GM03348 (cell line): ENCODE data around the gene PRC1.
A peak's percentile ranks its signal among the peaks of the same experiment; 100 is the strongest.

Experiments used
- DNase-seq: peaks from one replicate; pipeline ENCODE4 v3.0.0; 2012; ENCODE audit warnings: low spot score

PRC1 gene

DNA sequence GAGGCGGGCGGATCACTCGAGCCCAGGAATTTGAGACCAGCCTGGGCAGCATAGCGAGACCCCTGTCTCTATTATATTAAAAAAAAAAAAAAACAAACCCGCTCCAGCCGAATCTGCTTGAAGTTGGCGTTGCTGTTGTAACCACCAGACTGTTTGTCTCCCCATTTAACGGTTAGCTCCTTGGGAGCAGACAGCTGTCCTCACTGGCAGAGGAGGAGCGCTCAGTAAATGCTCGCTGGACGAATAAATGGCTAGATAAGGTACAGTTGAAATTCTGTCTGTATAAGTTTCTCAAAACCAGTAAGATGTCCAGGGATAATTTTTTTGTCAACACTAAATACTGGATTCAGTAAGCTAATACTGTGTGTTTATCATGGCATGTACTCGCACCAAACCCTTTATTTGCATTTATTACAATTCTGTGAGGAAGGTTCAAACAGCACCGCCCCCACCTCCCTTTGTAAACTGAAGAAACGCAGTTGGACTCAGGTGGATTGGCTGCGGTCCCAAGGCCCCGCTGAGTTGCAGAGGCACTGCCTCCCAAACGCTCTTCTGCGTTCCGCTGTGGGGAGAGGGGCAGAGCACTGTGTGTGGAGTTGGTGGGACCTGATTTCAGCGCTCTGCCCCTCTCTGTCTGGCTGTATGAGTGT, 38.6 kb downstream of the PRC1 start:
- DNase-seq, result no peak

DNA sequence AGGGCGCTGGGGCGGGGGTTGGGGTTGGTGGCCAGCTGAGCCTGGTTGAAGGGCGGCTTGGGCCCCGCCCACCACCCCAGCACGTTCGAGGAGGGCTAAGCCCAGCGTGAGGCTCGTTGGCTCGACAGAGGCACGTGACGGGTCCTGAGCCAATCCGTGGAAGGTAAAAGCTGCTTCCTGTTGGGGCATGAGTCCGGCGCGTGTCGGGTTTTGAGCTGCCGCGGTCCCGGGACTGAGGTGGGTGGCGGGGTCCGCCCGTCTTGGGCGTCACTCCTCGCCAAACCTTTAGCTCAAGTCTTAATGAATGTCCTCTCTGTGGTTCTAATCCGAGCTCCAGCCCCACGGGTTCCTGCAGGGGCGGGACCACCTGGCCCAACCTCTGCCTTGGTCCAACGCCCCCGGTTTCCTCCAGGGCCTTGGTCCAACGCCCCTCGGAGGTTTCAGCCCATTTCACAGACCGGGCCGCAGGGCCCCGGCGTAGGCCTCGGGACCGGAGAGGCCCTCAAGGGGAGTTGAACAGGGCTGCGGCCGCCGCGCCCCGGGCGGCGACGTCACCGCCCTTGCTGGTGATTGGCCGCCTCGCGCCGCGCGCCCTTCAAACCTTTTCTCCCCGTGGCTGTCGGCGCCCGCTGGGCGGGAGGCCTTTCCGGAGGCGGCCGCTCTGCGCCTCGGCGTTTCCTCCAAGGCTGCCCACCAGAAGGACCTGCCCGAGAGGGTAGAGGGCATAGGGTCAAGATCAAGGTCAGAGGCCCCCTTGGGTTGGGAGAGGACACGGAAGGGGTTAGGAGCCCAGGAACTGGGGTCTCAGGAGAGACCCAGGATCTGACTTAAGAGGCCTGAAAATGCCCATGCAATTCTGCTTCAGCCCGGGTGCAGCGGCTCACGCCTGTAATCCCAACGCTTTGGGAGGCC, 39.4 kb downstream of the PRC1 start, which contains the start of gene RCCD1:
Gene RCCD1 (plus strand): TSS at position 173 of the 912 bp plus-strand sequence. CDS start 1,851 bp downstream, outside the sequence.
- DNase-seq, result peak; percentile 98

DNA sequence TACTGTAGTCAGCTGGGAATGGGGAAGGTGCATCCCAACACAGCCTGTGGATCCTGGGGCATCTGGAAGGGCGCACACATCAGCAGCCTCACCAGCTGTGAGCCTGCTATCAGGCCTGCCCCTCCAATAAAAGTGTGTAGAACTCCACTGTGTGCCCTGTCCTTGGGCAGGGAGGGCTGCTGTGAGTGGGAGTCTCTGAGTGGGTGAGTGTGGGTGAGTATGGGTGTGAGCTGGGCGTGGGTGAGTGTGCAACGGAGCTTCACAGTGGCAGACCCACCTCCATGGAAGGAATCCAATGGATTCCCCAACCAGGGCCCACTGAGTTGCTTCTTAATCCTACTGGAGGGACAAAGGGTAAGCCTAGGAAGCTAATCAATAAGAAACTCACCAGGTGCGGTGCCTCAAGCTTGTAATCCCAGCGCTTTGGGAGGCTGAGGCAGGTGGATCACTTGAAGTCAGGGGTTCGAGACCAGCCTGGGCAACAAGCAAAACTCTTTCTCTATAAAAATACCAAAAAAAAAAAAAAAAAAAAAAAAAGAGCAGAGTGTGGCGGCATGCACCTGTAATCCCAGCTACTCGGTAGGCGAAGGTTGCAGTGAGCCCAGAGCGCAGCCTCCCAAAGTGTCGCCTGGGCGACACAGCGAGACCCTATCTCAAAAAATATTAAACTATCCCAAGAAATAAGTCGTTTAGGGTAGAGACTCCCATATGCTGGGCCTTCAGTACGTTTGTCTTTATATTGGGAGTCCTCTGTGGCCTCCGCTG, 40.2 kb downstream of the PRC1 start:
- no peak for DNase-seq

DNA sequence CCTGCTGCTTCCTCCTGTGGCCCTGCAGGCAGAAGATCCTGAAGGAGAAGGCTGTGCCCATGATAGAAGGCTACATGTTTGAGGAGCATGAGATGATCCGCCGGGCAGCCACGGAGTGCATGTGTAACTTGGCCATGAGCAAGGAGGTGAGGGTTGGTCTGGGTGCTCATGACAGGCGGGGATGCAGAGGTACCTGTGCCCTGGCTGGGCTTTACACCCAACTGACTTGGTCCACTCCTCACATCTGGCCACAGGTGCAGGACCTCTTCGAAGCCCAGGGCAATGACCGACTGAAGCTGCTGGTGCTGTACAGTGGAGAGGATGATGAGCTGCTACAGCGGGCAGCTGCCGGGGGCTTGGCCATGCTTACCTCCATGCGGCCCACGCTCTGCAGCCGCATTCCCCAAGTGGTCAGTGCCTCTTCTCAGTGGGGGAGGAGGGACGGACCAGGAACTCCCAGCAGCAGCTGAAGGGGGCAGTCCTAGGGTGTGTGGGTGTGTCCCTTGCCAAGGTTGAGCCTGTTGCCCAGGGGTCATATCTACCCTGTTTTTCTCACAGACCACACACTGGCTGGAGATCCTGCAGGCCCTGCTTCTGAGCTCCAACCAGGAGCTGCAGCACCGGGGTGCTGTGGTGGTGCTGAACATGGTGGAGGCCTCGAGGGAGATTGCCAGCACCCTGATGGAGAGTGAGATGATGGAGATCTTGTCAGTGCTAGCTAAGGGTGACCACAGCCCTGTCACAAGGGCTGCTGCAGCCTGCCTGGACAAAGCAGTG, 41.2 kb downstream of the PRC1 start:
- no peak for DNase-seq

DNA sequence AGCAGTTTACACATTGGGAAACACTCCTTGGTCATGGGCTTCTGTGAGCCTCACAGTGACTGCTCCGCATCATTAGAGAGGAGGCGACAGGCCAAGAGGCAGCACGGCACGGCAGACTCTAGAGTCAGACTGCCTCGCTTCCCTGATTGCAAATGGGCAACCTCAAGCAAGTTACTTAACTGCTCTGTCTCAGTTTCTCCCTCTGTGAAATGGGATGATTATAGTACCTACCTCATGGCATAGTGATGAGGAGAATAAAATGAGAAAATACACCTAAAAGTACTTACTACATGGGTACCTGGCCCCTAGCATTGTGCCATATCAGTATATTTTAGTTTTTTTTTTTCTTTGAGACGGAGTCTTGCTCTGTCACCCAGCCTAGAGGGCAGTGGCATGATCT, 43.7 kb downstream of the PRC1 start:
- DNase-seq, result no peak

DNA sequence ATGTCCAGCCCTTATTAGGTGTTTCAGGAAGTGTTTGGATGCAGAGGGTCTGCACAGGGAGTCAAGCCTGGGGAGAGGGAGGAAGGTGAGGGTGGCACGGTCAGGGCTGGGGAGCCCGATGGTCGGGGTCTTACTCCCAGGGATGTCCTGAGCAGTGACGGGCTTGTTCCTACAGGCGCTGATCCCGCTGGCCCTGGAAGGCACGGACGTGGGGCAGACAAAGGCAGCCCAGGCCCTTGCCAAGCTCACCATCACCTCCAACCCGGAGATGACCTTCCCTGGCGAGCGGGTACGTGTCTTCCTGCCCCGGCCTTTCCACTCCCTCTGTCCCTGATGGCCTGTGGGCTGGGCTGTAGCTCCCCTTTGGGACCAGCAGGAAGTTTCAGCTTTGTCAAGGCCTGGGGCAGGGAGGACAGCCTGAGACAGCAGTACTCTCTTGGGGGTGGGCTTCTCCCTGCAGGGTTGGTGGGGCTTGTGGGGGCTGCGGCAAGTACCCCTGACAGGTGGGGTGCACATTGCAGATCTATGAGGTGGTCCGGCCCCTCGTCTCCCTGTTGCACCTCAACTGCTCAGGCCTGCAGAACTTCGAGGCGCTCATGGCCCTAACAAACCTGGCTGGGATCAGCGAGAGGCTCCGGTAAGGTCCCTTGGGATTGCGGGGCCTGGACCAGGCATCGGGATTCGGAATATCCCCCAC, 44.2 kb downstream of the PRC1 start:
- no peak for DNase-seq

DNA sequence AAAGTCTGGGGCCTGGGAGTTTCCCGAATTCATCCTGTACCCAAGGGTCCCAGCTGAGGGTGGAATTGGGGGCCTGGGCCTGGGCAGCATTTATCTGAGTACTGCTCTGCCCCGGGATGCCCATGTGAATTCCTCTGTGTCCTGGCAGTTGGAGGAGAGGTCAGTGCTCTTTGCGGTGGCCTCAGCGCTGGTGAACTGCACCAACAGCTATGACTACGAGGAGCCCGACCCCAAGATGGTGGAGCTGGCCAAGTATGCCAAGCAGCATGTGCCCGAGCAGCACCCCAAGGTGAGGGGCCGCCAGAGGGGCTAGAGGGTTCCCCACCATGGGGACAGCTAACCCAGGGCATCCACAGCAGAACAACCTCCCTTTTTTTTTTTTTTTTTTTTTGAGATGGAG, 45.8 kb downstream of the PRC1 start:
- no peak for DNase-seq

DNA sequence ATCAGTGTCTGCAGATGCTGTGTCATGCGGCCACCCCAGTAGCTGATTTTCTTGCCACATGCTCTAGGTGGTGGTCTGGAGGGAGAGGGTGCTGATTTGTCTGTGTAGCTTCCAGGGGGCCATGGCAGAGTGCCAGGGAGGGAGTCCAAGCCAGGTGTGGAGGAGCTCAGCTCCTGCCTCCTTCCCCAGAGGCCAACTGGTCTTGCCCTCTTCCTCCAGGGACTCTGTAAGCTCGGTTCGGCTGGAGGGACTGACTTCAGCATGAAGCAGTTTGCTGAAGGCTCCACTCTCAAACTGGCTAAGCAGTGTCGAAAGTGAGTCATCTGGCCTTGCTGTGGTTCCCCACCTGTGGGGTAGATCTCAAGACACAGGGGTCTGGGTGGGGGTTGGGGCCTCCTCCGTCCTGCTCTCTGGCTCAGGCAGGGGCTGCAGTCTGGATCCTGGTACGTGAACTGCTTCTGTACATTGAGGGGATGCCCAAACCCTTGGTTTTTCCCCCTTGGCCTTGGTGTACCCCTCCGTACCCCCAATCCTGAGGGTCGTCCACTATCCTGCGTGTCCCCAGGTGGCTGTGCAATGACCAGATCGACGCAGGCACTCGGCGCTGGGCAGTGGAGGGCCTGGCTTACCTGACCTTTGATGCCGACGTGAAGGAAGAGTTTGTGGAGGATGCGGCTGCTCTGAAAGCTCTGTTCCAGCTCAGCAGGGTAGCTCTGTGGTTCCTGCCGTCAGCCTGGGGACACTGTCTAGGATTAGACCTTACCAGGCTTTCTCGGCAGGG, 46.6 kb downstream of the PRC1 start:
- no peak for DNase-seq

DNA sequence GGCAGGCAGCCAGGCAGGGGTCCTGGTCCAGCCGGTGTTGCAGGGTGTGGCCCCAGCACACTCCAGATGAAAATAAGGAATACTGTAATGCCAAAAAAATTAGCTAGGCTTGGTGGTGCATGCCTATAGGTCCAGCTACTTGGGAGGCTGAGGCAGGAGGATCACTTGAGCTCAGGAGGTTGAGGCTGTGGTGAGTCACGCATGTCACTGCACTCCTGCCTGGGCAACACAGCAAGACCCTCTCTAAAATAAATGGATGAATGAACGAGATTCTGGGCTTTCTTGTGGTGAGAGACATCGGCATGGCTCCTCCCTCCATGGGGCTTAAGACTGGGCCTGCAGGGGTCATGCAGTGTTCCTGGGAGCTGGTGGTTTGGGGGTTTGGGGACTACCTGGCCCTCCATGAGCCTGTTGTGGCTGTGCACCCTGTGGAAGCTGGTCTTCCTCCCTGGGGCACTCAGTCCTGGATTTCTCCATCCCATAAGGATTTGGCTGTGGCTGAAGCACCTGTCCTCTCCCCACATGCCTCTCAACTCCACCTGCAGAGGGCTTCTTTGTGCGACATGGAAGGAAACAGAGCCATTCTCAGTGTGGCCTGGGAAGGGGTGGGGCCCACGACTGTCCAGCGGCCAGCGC, 47.3 kb downstream of the PRC1 start:
- DNase-seq, result no peak

DNA sequence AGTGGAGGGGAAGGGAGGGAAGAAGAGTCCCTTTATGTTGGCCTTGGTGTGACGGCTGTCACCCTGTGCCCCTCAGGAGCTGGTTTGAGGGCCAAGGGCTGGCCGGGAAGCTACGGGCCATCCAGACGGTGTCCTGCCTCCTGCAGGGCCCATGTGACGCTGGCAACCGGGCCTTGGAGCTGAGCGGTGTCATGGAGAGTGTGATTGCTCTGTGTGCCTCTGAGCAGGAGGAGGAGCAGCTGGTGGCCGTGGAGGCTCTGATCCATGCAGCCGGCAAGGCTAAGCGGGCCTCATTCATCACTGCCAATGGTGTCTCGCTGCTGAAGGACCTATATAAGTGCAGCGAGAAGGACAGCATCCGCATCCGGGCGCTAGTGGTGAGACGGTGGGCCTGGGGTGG, 47.8 kb downstream of the PRC1 start:
- DNase-seq, result no peak

DNA sequence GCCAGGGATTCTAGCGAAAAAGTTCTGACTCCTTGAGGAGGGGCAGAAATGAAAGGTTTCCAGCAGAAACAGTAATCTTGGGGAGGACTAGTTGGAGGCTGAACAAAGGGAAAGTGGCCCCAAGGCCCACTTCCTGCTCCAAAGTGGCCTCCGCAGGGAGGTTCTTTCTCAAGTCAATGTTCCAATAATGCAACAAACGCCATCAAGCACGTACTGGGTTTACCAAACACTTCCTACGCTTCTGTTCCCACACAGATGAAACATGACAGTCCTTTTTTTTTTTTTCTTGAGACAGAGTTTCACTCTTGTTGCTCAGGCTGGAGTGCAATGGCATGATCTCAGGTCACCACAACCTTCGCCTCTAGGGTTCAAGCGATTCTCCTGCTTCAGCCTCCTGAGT, 49.2 kb downstream of the PRC1 start:
- DNase-seq, result no peak

DNA sequence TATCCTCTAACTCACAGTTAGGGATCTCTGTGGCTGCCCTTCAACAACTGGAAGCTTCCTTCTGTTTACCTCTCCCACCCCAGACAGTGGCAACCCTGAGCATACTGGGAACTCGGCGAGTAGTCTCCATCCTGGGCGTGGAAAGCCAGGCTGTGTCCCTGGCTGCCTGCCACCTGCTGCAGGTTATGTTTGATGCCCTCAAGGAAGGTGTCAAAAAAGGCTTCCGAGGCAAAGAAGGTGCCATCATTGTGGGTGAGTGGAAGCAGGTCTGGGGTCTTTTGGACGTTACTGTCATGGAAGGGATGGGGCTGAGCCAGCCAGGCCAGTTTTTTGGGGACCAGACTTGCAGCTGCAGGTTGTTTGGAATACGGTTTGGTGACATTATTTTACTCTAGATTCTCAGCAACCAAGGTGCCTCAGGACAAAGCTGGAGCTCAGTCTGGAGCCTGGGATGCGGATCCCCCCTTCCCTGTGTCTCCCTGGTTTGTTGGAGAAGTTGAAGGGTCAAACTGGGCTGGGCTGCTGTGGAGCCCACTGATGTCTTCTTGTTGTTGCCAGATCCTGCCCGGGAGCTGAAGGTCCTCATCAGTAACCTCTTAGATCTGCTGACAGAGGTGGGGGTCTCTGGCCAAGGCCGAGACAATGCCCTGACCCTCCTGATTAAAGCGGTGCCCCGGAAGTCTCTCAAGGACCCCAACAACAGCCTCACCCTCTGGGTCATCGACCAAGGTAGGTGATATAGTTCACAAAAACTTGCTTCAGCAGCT, 51.8 kb downstream of the PRC1 start:
- DNase-seq, result no peak

DNA sequence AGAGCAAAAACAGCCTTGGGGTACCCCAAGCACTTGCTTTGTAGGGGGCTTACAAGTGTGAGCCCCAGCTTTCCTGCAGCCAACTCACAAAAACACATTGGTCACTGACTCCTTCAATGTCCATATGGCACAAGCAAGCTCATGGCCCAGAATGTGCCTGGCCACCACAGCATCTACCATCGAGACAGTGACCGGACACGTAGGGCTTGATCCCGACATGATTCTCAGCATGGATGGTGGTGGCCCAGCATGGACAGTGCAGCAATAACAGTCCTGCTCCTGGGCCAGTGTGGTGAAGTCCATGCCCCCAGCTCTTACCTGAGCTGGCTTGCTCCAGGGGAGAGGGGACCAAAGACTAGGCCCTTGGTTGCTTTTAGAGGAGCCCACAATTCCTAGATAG, 53.3 kb downstream of the PRC1 start:
- DNase-seq, result no peak

DNA sequence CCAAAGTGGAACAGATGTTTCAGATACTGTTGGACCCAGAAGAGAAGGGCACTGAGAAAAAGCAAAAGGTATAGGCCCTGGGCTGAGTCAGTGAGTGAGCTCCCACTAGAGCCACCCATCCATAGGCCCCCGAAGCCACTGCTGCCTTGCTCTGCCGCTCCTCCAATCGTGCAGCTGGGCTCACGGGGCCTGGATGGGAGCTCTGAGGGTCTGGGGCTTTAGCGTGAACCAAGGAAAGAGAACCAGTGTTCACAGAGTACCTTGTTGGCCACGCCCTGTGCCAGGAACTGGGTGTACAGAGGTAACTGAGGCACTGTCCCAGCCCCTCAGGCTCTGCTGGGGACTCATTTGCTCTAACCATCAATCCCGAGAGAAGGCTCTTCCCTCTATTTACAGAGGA, 54.6 kb downstream of the PRC1 start:
- no peak for DNase-seq

DNA sequence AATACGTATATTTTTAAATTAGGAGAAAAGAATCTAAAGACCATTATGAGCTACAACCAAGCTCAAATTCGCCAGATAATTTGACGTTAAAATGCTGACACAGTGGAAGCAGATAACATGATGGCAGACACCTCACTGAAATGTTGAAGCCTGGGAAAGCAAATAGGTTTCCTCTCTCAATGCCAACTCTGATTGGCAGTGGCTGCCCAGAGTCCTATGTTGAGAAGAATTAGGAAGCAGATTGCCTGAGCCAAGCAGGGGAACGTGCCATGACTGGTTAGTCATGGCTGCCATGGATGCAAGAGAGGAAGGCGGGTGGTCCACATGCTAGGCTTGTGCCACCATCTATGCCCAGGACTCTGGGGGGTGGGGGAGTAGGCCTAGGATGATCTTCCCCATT, 56.1 kb downstream of the PRC1 start:
- no peak for DNase-seq

DNA sequence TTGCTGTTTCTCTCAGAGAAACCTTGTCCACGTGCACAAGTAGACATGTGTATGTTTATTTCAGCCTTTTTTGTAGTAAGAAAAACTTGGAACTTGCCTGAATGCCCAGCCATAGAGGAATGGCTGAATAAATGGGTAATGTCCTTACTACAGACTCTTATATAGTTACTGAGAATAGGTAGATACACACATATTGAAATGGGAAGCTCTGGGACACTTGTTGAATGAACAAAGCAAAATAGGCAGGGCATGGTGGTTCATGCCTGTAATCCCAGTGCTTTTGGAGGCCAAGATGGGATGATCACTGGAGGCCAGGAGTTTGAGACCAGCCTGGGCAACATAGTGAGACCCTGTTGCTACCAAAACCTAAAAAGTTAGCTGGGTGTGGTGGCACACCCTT, 57.5 kb downstream of the PRC1 start:
- DNase-seq, result no peak

DNA sequence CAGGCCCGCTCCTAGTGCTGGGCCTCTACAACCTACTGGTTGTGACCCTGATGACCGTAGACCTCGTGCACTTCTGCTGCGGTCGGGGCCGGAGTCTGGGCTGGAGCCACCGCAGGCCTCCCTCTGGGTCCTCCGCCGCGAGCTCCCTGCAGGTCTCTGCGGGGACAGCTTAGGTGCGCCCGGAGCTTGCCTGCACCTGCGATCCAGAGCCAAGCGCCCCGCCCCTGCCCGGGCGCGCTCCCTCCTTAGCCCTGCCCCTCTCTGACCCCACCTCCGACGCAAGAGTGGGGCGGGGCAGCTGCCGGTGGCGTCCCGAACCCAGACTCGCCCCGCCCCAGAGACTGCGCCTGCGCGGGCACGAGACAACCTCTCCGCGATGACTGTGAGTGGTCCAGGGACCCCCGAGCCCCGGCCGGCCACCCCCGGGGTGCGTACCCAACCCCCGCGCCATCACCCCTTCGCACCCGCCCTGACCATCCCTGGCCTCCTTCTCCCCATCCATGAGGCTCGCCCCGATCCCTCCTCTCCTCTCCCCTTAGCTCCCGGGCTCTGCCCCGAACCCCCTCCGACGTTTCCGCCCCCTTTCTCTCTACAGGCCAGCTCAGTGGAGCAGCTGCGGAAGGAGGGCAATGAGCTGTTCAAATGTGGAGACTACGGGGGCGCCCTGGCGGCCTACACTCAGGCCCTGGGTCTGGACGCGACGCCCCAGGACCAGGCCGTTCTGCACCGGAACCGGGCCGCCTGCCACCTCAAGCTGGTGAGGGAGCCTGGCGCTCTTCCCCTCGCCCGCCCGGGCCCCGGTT, 59.2 kb downstream of the PRC1 start, which contains the start of gene UNC45A:
Gene UNC45A (plus strand): TSS at position 337 of the 803 bp plus-strand sequence. CDS start 40 bp downstream, at position 377.
- peak; percentile 99 for DNase-seq

DNA sequence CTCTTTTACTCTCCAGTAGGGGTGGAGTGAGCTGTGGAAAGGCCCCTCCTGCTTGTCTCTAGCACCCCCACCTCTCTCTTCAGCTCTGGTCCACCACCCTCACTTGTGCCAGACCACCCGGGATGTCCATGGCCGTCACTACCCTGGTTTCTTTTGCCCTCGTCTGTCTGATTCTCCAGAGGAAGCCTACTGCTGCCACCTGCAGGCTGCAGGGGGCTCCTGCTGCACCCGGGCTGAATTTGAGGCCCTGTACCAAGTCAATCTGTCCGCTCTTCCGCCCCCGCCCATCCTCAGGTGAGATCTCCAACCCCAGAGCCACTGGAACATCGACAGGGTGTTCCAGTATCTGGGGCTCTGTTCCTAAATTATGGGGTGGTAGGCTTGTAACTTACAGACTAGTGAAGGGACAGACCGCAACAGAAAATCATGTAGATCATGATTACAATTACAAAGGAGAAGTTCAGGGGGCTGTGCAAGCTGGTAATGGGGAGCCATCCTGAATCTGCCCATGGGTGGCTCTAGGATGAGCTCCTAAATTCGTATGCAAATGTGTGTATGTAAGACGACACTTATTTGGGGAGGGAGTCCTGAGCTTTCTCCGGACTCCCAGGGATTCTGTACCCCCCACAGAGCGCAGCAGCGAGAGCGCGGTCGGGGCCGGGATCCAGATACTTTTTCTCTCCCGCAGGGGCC, 59.9 kb downstream of the PRC1 start:
- DNase-seq, result peak; percentile 90
